Endothelial cell of umbilical vein (primary cell): Measurements from ENCODE around the gene TM6SF1. TPM values are rescaled to one million over a fixed set of nuclear protein-coding genes. Genes with fewer than 3 reads are reported as not detected.

Source experiments
- BruUV-seq: library from RNA; stranded (reverse); fragments of 400-500 nt; replicated peaks from 2 replicates; lab custom pipeline; 2021; lab: Mats Ljungman, UMichigan
- CTCF ChIA-PET: fragments of 300-600, 350-600 bp; sonication (Branson Sonifier 250); formaldehyde crosslinking; loops from one replicate; lab custom pipeline; 2021; ENCODE audit warnings: antibody characterized with exemption, inconsistent platforms; lab: Charles Lee
- POLR2A ChIA-PET: fragments of 300-600, 350-600 bp; sonication (Branson Sonifier 250); formaldehyde crosslinking; loops from one replicate; lab custom pipeline; 2021; ENCODE audit warnings: antibody characterized with exemption, inconsistent platforms; lab: Charles Lee
- DNase-seq: peaks from one replicate; pipeline ENCODE4 v3.0.0-alpha.2; 2011; ENCODE audit warnings: low read depth, low spot score
- FAIRE-seq: peaks from 2 replicates; lab custom pipeline; 2011; peaks lifted over from hg19 to GRCh38; lab: Jason Lieb, UNC
- H2AFZ ChIP-seq: 2 replicates; pipeline ENCODE4 v1.6.0; 2012; ENCODE audit warnings: low read depth, low read length, control low read depth, inconsistent platforms
- H3K27ac ChIP-seq: 2 replicates; pipeline ENCODE4 v1.5.1; 2011; ENCODE audit warnings: low read depth, mild to moderate bottlenecking, control low read depth, low read length, moderate library complexity; ENCODE audit not compliant: insufficient read depth
- H3K27me3 ChIP-seq, 2 experiments: 2 replicates each; pipeline versions ENCODE4 v1.6.0 to v1.6.1; 2011; ENCODE audit warnings: low read length in 2 of 2, mixed read lengths in 1 of 2; ENCODE audit not compliant: control insufficient read depth in 2 of 2, insufficient read depth in 2 of 2
- H3K36me3 ChIP-seq, 2 experiments: 2 replicates in 1 of 2; 3 replicates in 1 of 2; pipeline ENCODE4 v1.5.1; 2011; ENCODE audit warnings: low read length in 2 of 2, mild to moderate bottlenecking in 1 of 2, moderate library complexity in 1 of 2; ENCODE audit not compliant: control insufficient read depth in 2 of 2, insufficient read depth in 2 of 2; ENCODE audit errors: extremely low read depth in 1 of 2
- H3K4me1 ChIP-seq: 3 replicates; pipeline ENCODE4 v1.5.1; 2011; ENCODE audit warnings: mild to moderate bottlenecking, low read length; ENCODE audit not compliant: control insufficient read depth, insufficient read depth; ENCODE audit errors: extremely low read depth
- H3K4me2 ChIP-seq: 2 replicates; pipeline ENCODE4 v1.6.1; 2011; ENCODE audit warnings: low read length, control low read depth, mixed read lengths; ENCODE audit not compliant: insufficient read depth
- H3K4me3 ChIP-seq, 3 experiments: fragments of 200-600 bp in 1 of 3; sonication (generic), shearing (Covaris generic) in 1 of 3; replicated peaks in 1 of 3; 2 replicates each; pipeline ENCODE4 v1.5.1; 2011 to 2016; ENCODE audit warnings: control low read depth in 3 of 3, low read length in 3 of 3, mild to moderate bottlenecking in 2 of 3, inconsistent platforms in 1 of 3, low read depth in 1 of 3, moderate library complexity in 1 of 3; ENCODE audit not compliant: insufficient read depth in 1 of 3
- H3K79me2 ChIP-seq: 2 replicates; pipeline ENCODE4 v1.6.0; 2012; ENCODE audit warnings: low read length, inconsistent platforms; ENCODE audit not compliant: control insufficient read depth, insufficient read depth
- H3K9ac ChIP-seq: replicated peaks from 2 replicates; pipeline ENCODE3; 2011; ENCODE audit warnings: low read length, control low read depth; ENCODE audit not compliant: insufficient read depth; ENCODE audit errors: extremely low read depth
- H3K9me1 ChIP-seq: replicated peaks from 3 replicates; pipeline ENCODE4 v1.6.0; 2011; ENCODE audit warnings: mild to moderate bottlenecking, low read length; ENCODE audit not compliant: control insufficient read depth, insufficient read depth; ENCODE audit errors: extremely low read depth
- H3K9me3 ChIP-seq: replicated peaks from 2 replicates; pipeline ENCODE4 v1.5.1; 2012; ENCODE audit warnings: low read length, inconsistent platforms; ENCODE audit not compliant: control insufficient read depth, insufficient read depth
- H4K20me1 ChIP-seq: replicated peaks from 2 replicates; pipeline ENCODE3; 2011; ENCODE audit warnings: mild to moderate bottlenecking, low read length; ENCODE audit not compliant: control insufficient read depth, insufficient read depth; ENCODE audit errors: extremely low read depth
- EZH2 ChIP-seq: IDR thresholded peaks from 2 replicates; pipeline ENCODE4 v1.6.1; 2012; ENCODE audit warnings: borderline replicate concordance, low read depth, mild to moderate bottlenecking, moderate library complexity, low read length, inconsistent platforms; ENCODE audit not compliant: severe bottlenecking
- FOS ChIP-seq: IDR thresholded peaks from 2 replicates; pipeline ENCODE4 v1.6.1; 2011; ENCODE audit warnings: mild to moderate bottlenecking, low read length, moderate library complexity, borderline replicate concordance; ENCODE audit not compliant: insufficient read depth
- GATA2 ChIP-seq: IDR thresholded peaks from 2 replicates; pipeline ENCODE4 v1.7.0; 2011; ENCODE audit warnings: low read depth, mild to moderate bottlenecking, moderate library complexity, mixed read lengths, low read length; ENCODE audit not compliant: insufficient read length, insufficient read depth
- JUN ChIP-seq: IDR thresholded peaks from 2 replicates; pipeline ENCODE4 v1.6.1; 2011; ENCODE audit warnings: borderline replicate concordance, low read depth; ENCODE audit not compliant: insufficient read length, insufficient read depth
- MYC ChIP-seq: IDR thresholded peaks from one replicate; pipeline ENCODE4 v1.6.1; 2011; ENCODE audit warnings: mild to moderate bottlenecking, low read depth, low read length
- POLR2A ChIP-seq: IDR thresholded peaks from 2 replicates; pipeline ENCODE4 v1.6.1; 2012; ENCODE audit warnings: low read depth, mild to moderate bottlenecking, control low read depth, low read length
- POLR2AphosphoS5 ChIP-seq: IDR thresholded peaks from 2 replicates; pipeline ENCODE4 v1.6.1; 2012; ENCODE audit warnings: low read depth, mild to moderate bottlenecking, control low read depth, low read length, moderate library complexity; ENCODE audit not compliant: insufficient read depth
- dilution Hi-C: fragments of 300-500 bp; cut with MboI; formaldehyde crosslinking; loops from one replicate; pipeline ENCODE4 v1.15.0; 2019; ENCODE audit warnings: low sequenced_read_pairs; ENCODE audit not compliant: extremely low pct_ligation_motif_present
- intact Hi-C: fragments of 100-400 bp; cut with micrococcal nuclease; formaldehyde crosslinking; loops from one replicate; pipeline ENCODE4 v1.10.0; 2022
- polyA plus RNA-seq, 4 experiments: library from polyadenylated mRNA; depleted of rRNA in 3 of 4; stranded (reverse) in 3 of 4; unstranded in 1 of 4; fragments of >200 nt; gene quantifications; 2 replicates each; pipeline versions ENCODE4 v1.2.1 to v1.2.3, GENCODE V29; 2011 to 2012; ENCODE audit warnings: missing spikeins in 1 of 4
- total RNA-seq: library from RNA; stranded (reverse); gene quantifications from 2 replicates; pipeline ENCODE4 v1.2.3, GENCODE V29; 2021
- TF ChIP-seq, protein P1 (sequence below): IDR thresholded peaks from 2 replicates; pipeline ENCODE4 v1.6.1; 2011; ENCODE audit not compliant: insufficient read depth, insufficient read length
- TF ChIP-seq, protein P2 (sequence below), 2 donors: IDR thresholded peaks; 1 replicate in 1 of 2; 2 replicates in 1 of 2; pipeline ENCODE4 v1.5.1; 2011; ENCODE audit warnings: low read length in 2 of 2, mild to moderate bottlenecking in 2 of 2, moderate library complexity in 2 of 2, control low read depth in 1 of 2, inconsistent platforms in 1 of 2, low read depth in 1 of 2; ENCODE audit not compliant: insufficient read depth in 1 of 2; ENCODE audit errors: extremely low read depth in 1 of 2

Gene TM6SF1
- total and polyA plus RNA-seq, 2 donors (not counting 3 experiments of a cell fraction or from before 2014, with no cell fraction given) = 26.5 to 38.0 TPM

DNA sequence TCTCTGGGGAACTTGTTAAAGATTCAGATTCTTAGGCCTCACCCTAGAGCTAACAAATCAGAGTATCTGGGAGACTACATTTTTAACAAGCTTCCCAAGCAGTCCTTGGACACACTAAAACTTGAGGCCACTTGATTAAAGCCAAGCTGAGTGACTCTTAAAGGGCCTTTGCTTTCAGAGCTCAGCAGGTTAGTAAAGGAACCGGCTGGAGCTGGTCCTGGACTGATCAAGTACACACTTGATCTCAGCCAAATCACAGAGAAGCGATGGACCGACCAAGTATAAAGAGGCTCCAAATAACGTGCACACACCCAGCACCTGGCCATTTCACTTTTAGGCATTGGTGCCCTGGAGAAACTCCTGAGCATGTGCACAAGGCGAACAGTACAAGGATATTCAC lies 12.9 kb upstream of the TM6SF1 start:
- H3K36me3 ChIP-seq = no peaks in the 10 kb centered on the region
- DNase-seq (no peak), FAIRE-seq (no peak)
- H3K4me1 ChIP-seq = peaks cover 12% of the 10 kb centered on the region
- CTCF ChIA-PET = interaction anchor here (1.0 kb wide), 2 partner anchors 12 to 32 kb away, joined by 3 to 4 read pairs; partner anchors contain the start of gene TM6SF1
- no peaks in the 10 kb centered on the region for H3K9me3 ChIP-seq
- no peaks in the 10 kb centered on the region for H3K9me1 ChIP-seq
- no peaks in the 10 kb centered on the region for H3K27me3 ChIP-seq
- H2AFZ ChIP-seq = no peak overlapping the region
- H3K9ac ChIP-seq = no peak overlapping the region
- H3K79me2 ChIP-seq = no peaks in the 10 kb centered on the region
- POLR2A ChIA-PET = no interaction called here
- dilution Hi-C loops (no loop called here), intact Hi-C loops (no loop called here)
- no peaks in the 10 kb centered on the region for H4K20me1 ChIP-seq
- TF ChIP-seq POLR2A = no peak
- TF ChIP-seq JUN = no peak
- no peak for TF ChIP-seq POLR2AphosphoS5
- TF ChIP-seq, protein P1, sequence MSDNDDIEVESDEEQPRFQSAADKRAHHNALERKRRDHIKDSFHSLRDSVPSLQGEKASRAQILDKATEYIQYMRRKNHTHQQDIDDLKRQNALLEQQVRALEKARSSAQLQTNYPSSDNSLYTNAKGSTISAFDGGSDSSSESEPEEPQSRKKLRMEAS = no peak
- TF ChIP-seq, protein P2, sequence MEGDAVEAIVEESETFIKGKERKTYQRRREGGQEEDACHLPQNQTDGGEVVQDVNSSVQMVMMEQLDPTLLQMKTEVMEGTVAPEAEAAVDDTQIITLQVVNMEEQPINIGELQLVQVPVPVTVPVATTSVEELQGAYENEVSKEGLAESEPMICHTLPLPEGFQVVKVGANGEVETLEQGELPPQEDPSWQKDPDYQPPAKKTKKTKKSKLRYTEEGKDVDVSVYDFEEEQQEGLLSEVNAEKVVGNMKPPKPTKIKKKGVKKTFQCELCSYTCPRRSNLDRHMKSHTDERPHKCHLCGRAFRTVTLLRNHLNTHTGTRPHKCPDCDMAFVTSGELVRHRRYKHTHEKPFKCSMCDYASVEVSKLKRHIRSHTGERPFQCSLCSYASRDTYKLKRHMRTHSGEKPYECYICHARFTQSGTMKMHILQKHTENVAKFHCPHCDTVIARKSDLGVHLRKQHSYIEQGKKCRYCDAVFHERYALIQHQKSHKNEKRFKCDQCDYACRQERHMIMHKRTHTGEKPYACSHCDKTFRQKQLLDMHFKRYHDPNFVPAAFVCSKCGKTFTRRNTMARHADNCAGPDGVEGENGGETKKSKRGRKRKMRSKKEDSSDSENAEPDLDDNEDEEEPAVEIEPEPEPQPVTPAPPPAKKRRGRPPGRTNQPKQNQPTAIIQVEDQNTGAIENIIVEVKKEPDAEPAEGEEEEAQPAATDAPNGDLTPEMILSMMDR (IDR thresholded peaks at IDR 0.05; ENCODE audit: extremely low read depth in 1 of 2, insufficient read depth in 1 of 2, low read depth in 1 of 2, low read length in 2 of 2) = no peak
- no peak for TF ChIP-seq FOS
- no peak for TF ChIP-seq EZH2
- TF ChIP-seq MYC = no peak
- no peak for TF ChIP-seq GATA2
- no peak overlapping the region for H3K4me2 ChIP-seq
- no TSS peak for BruUV-seq
- H3K27ac ChIP-seq = no peak overlapping the region
- no peak overlapping the region for H3K4me3 ChIP-seq
